IMR-90 (cell line): ENCODE data around the gene YIPF3. TPM values are rescaled to one million over a fixed set of nuclear protein-coding genes. Genes with fewer than 3 reads are reported as not detected.
A peak's percentile ranks its signal among the peaks of the same experiment; 100 is the strongest.

Source experiments
- ATAC-seq: fragments of 200-7000 bp; cut with Tn5 transposase; 2 replicates; pipeline ENCODE4 v1.9.1; 2020; ENCODE audit warnings: low read depth, mild to moderate bottlenecking, moderate library complexity
- BruUV-seq: library from RNA; stranded (reverse); fragments of 400-500 nt; replicated peaks from 2 replicates; lab custom pipeline; 2021; lab: Mats Ljungman, UMichigan
- CTCF ChIA-PET: fragments of 300-600 bp; formaldehyde crosslinking; extraction: SDS; loops from one replicate; lab custom pipeline; 2021; ENCODE audit warnings: antibody characterized with exemption; lab: Yijun Ruan, JAX
- POLR2A ChIA-PET: fragments of 300-600 bp; sonication (Branson Sonifier 250); formaldehyde crosslinking; loops from one replicate; lab custom pipeline; 2022; ENCODE audit warnings: antibody characterized with exemption; ENCODE audit not compliant: unreplicated experiment; lab: Charles Lee
- DNase-seq: peaks from one replicate; pipeline ENCODE4 v3.0.0; 2013
- H2AFZ ChIP-seq: replicated peaks from 2 replicates; pipeline ENCODE3; 2013; ENCODE audit warnings: low read length, mild to moderate bottlenecking; ENCODE audit not compliant: poor library complexity
- H2AK5ac ChIP-seq: 2 replicates; pipeline ENCODE4 v1.6.1; 2013; ENCODE audit warnings: low read depth, low read length, inconsistent platforms
- H2AK9ac ChIP-seq: replicated peaks from 2 replicates; pipeline ENCODE3; 2013; ENCODE audit warnings: mild to moderate bottlenecking, low read depth, low read length, moderate library complexity; ENCODE audit not compliant: poor library complexity
- H2BK120ac ChIP-seq: 2 replicates; pipeline ENCODE4 v1.6.1; 2013; ENCODE audit warnings: low read depth, low read length, inconsistent platforms
- H2BK15ac ChIP-seq: 3 replicates; pipeline ENCODE4 v1.6.1; 2013; ENCODE audit warnings: low read depth, low read length, inconsistent platforms
- H2BK20ac ChIP-seq: 2 replicates; pipeline ENCODE4 v1.6.1; 2013; ENCODE audit warnings: low read depth, mild to moderate bottlenecking, inconsistent platforms, low read length, moderate library complexity
- H2BK5ac ChIP-seq: 2 replicates; pipeline ENCODE4 v1.6.1; 2013; ENCODE audit warnings: mild to moderate bottlenecking, low read depth, low read length, inconsistent platforms; ENCODE audit not compliant: poor library complexity, severe bottlenecking
- H3K14ac ChIP-seq: replicated peaks from 2 replicates; pipeline ENCODE4 v1.6.1; 2013; ENCODE audit warnings: low read depth, low read length, inconsistent platforms
- H3K18ac ChIP-seq: 2 replicates; pipeline ENCODE4 v1.6.1; 2013; ENCODE audit warnings: low read depth, low read length, control low read depth
- H3K23ac ChIP-seq: 2 replicates; pipeline ENCODE4 v1.6.1; 2013; ENCODE audit warnings: low read depth, low read length, inconsistent platforms
- H3K27ac ChIP-seq: 2 replicates; pipeline ENCODE4 v1.5.1; 2013; ENCODE audit warnings: mild to moderate bottlenecking, control low read depth, low read length; ENCODE audit not compliant: insufficient read depth
- H3K27me3 ChIP-seq: 2 replicates; pipeline ENCODE4 v1.6.1; 2013; ENCODE audit warnings: low read length; ENCODE audit not compliant: control insufficient read depth, insufficient read depth
- H3K36me3 ChIP-seq: 2 replicates; pipeline ENCODE4 v1.6.1; 2013; ENCODE audit warnings: low read length, mixed read lengths; ENCODE audit not compliant: control insufficient read depth, insufficient read depth
- H3K4ac ChIP-seq: 2 replicates; pipeline ENCODE4 v1.6.1; 2013; ENCODE audit warnings: low read depth, low read length, inconsistent platforms
- H3K4me1 ChIP-seq: 2 replicates; pipeline ENCODE4 v1.6.1; 2013; ENCODE audit warnings: low read length, mixed read lengths; ENCODE audit not compliant: control insufficient read depth, insufficient read depth
- H3K4me2 ChIP-seq: 2 replicates; pipeline ENCODE4 v1.6.1; 2013; ENCODE audit warnings: low read depth, mild to moderate bottlenecking, control low read depth, low read length, moderate library complexity
- H3K4me3 ChIP-seq: 2 replicates; pipeline ENCODE4 v1.5.1; 2013; ENCODE audit warnings: low read depth, mild to moderate bottlenecking, control low read depth, low read length, moderate library complexity; ENCODE audit not compliant: insufficient read depth
- H3K56ac ChIP-seq: 2 replicates; pipeline ENCODE4 v1.6.1; 2013; ENCODE audit warnings: low read length, inconsistent platforms; ENCODE audit not compliant: insufficient read depth; ENCODE audit errors: extremely low read depth
- H3K79me1 ChIP-seq, 2 experiments: 2 replicates each; pipeline ENCODE4 v1.6.1; 2013; ENCODE audit warnings: low read length in 2 of 2, inconsistent platforms in 1 of 2, low read depth in 1 of 2
- H3K9ac ChIP-seq: 2 replicates; pipeline ENCODE4 v1.6.1; 2013; ENCODE audit warnings: low read depth, low read length, control low read depth
- H3K9me1 ChIP-seq: 2 replicates; pipeline ENCODE4 v1.6.1; 2013; ENCODE audit warnings: low read length, inconsistent platforms; ENCODE audit not compliant: insufficient read depth
- H3K9me3 ChIP-seq: 2 replicates; pipeline ENCODE4 v1.6.1; 2013; ENCODE audit warnings: low read length; ENCODE audit not compliant: control insufficient read depth, insufficient read depth
- H4K20me1 ChIP-seq: 2 replicates; pipeline ENCODE4 v1.6.1; 2013; ENCODE audit warnings: low read length, inconsistent platforms; ENCODE audit not compliant: insufficient read depth
- H4K5ac ChIP-seq: 2 replicates; pipeline ENCODE4 v1.6.1; 2013; ENCODE audit warnings: mild to moderate bottlenecking, low read depth, low read length, control low read depth
- H4K8ac ChIP-seq, 2 experiments: 2 replicates each; pipeline ENCODE4 v1.6.1; 2013; ENCODE audit warnings: low read depth in 2 of 2, low read length in 2 of 2, control low read depth in 1 of 2, inconsistent platforms in 1 of 2
- H4K91ac ChIP-seq: 2 replicates; pipeline ENCODE4 v1.6.1; 2013; ENCODE audit warnings: low read depth, low read length, inconsistent platforms; ENCODE audit not compliant: insufficient read depth
- CEBPB ChIP-seq: IDR thresholded peaks from 2 replicates; pipeline ENCODE4 v1.6.1; 2012; ENCODE audit warnings: low read depth, low read length, improper control_type of control experiment
- CHD1 ChIP-seq: IDR thresholded peaks from 2 replicates; pipeline ENCODE4 v1.6.1; 2012; ENCODE audit warnings: low read depth, low read length, improper control_type of control experiment
- FOS ChIP-seq: fragments of 150-350 bp; IDR thresholded peaks from 2 replicates; pipeline ENCODE4 v1.6.1; 2016; ENCODE audit warnings: low read depth, low read length
- MAFK ChIP-seq: IDR thresholded peaks from 2 replicates; pipeline ENCODE4 v1.6.1; 2012; ENCODE audit warnings: low read depth, low read length, improper control_type of control experiment
- MXI1 ChIP-seq: IDR thresholded peaks from 2 replicates; pipeline ENCODE4 v1.6.1; 2012; ENCODE audit warnings: low read depth, mild to moderate bottlenecking, low read length, moderate library complexity, borderline replicate concordance
- POLR2A ChIP-seq: IDR thresholded peaks from 2 replicates; pipeline ENCODE4 v1.6.1; 2012; ENCODE audit warnings: mild to moderate bottlenecking, low read depth, low read length
- RCOR1 ChIP-seq: IDR thresholded peaks from 2 replicates; pipeline ENCODE4 v1.6.1; 2012; ENCODE audit warnings: mild to moderate bottlenecking, low read length, improper control_type of control experiment; ENCODE audit not compliant: insufficient replicate concordance
- SMC3 ChIP-seq: fragments of 150-350 bp; IDR thresholded peaks from 2 replicates; pipeline ENCODE4 v1.6.1; 2016; ENCODE audit warnings: low read depth, mild to moderate bottlenecking, antibody characterized with exemption, low read length, moderate library complexity
- WGBS, 2 experiments: methylation state at CpG; one replicate each; pipeline versions ENCODE4 v1.1.5 to v1.1.7; 2013; ENCODE audit warnings: missing lambda C conversion rate in 2 of 2; ENCODE audit not compliant: insufficient read length in 1 of 2; ENCODE audit errors: extremely low coverage in 2 of 2; 5-methylcytosine and 5-hydroxymethylcytosine counted together
- dilution Hi-C: fragments of 300-500 bp; cut with HindIII; formaldehyde crosslinking; loops from one replicate; pipeline ENCODE4 v1.14.3; 2018; ENCODE audit warnings: low sequenced_read_pairs; ENCODE audit not compliant: unreplicated experiment
- in situ Hi-C: fragments of 300-500 bp; cut with MboI; formaldehyde crosslinking; loops from 3 replicates; pipeline ENCODE4 v1.14.3; 2019; ENCODE audit warnings: low sequenced_read_pairs, inconsistent platforms, mixed read lengths
- intact Hi-C: fragments of 100-400 bp; cut with micrococcal nuclease; formaldehyde crosslinking; loops from 2 replicates; pipeline ENCODE4 v1.10.0; 2022
- polyA plus RNA-seq, 3 experiments: library from polyadenylated mRNA; depleted of rRNA; stranded (reverse); fragments of >200 nt; gene quantifications; 2 replicates each; pipeline ENCODE4 v1.2.3, GENCODE V29; 2012; ENCODE audit warnings: low replicate concordance in 1 of 3
- total RNA-seq: library from RNA; depleted of rRNA; stranded (reverse); fragments of >200 nt; gene quantifications from 2 replicates; pipeline ENCODE4 v1.2.3, GENCODE V29; 2012
- TF ChIP-seq, protein P1 (sequence below): fragments of 150-350 bp; IDR thresholded peaks from 2 replicates; pipeline ENCODE4 v1.6.1; 2016; ENCODE audit warnings: low read depth, mild to moderate bottlenecking, low read length, moderate library complexity, borderline replicate concordance
- TF ChIP-seq, protein P2 (sequence below): fragments of 150-350 bp; IDR thresholded peaks from 2 replicates; pipeline ENCODE4 v1.6.1; 2017; ENCODE audit warnings: mild to moderate bottlenecking, antibody characterized with exemption, low read length, low read depth

YIPF3 gene
- total and polyA plus RNA-seq, 2 of the 4 experiments (the other 2 are of a cell fraction) = 114 to 193 TPM

DNA sequence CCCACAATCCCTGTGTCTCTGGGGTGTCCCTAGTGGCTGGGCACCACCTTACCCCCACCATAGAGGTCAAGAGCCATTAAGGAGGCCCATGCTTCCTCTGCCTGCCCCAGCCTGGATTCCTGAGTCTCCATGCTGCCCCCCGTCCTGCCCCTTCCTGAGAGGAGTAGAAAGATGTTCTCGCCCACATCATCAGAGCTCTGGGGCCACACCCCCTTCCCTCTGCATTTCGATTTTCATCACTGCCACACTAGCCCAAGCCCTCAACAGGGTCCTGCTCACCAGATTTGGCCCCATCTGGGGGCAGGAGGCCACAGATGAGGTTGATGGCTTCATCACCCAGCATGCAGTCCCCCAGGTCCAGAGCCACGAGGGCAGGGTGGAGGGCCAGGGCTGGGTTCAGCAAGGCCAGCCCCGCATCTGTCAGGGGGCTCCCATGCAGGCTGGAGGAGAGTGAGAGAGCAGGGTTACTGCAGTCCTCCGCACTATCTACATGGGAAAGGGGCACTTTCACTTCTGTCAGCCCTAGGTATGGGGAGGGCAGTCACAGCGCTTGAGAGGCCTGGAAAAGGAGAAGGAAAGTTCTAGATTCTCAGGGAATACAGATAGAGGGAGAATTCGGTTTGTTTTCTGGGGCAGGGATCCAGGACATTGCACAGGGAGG, 8.1 kb downstream of the YIPF3 start:
- POLR2A ChIA-PET = no interaction called here

More for the DNA sequence above, 8.1 kb downstream of the YIPF3 start:
- no peak overlapping the region for H3K14ac ChIP-seq
- H3K9ac ChIP-seq = no peak overlapping the region
- no peak overlapping the region for H2AFZ ChIP-seq
- peaks cover 4% of the 10 kb centered on the region for H3K4me1 ChIP-seq
- no peak overlapping the region for H2BK120ac ChIP-seq
- H3K4me3 ChIP-seq = no peak overlapping the region
- peaks cover 3% of the 10 kb centered on the region; the same call in 1 of the 2 replicates for H3K9me1 ChIP-seq
- H3K18ac ChIP-seq = no peak overlapping the region
- no peak overlapping the region for H3K4ac ChIP-seq
- no peak overlapping the region for H4K5ac ChIP-seq
- no peak overlapping the region for H2BK20ac ChIP-seq
- no peak overlapping the region for H2BK5ac ChIP-seq
- H3K36me3 ChIP-seq = peaks cover 44% of the 10 kb centered on the region
- WGBS, 2 experiments = 53% methylated on average over 2 of the region's 8 CpGs; no CpG with 5 or more reads in 1 of the 2 experiments
- in situ Hi-C loops (no loop called here), intact Hi-C loops (no loop called here), dilution Hi-C loops (no loop called here)
- no peak overlapping the region for H3K56ac ChIP-seq
- no peak overlapping the region for H2AK5ac ChIP-seq
- H4K20me1 ChIP-seq = peaks cover 10% of the 10 kb centered on the region; the same call in 1 of the 2 replicates
- H3K79me1 ChIP-seq = peaks cover 0 to 14% of the 10 kb centered on the region in 2 experiments; a peak in 1 of 4 replicates
- H2AK9ac ChIP-seq = peak overlapping the region; percentile 84
- TF ChIP-seq CEBPB (no peak), FOS (no peak), SMC3 (no peak), MXI1 (no peak), POLR2A (no peak), MAFK (no peak), RCOR1 (no peak), CHD1 (no peak)
- TF ChIP-seq, protein P1, sequence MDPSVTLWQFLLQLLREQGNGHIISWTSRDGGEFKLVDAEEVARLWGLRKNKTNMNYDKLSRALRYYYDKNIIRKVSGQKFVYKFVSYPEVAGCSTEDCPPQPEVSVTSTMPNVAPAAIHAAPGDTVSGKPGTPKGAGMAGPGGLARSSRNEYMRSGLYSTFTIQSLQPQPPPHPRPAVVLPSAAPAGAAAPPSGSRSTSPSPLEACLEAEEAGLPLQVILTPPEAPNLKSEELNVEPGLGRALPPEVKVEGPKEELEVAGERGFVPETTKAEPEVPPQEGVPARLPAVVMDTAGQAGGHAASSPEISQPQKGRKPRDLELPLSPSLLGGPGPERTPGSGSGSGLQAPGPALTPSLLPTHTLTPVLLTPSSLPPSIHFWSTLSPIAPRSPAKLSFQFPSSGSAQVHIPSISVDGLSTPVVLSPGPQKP = no peak
- TF ChIP-seq, protein P2, sequence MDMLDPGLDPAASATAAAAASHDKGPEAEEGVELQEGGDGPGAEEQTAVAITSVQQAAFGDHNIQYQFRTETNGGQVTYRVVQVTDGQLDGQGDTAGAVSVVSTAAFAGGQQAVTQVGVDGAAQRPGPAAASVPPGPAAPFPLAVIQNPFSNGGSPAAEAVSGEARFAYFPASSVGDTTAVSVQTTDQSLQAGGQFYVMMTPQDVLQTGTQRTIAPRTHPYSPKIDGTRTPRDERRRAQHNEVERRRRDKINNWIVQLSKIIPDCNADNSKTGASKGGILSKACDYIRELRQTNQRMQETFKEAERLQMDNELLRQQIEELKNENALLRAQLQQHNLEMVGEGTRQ = no peak
- DNase-seq = no peak
- H3K27ac ChIP-seq = no peak overlapping the region
- CTCF ChIA-PET = interaction anchor here (1.0 kb wide), 1 partner anchor 8 kb away, joined by 3 read pairs; the partner anchor contains the start of genes POLR1C and YIPF3
- no TSS peak for BruUV-seq
- no peak overlapping the region for H2BK15ac ChIP-seq
- H4K8ac ChIP-seq = no peak overlapping the region
- no peak overlapping the region for H3K23ac ChIP-seq
- H3K9me3 ChIP-seq = no peaks in the 10 kb centered on the region
- no peaks in the 10 kb centered on the region for H3K27me3 ChIP-seq
- ATAC-seq = no peak
- H4K91ac ChIP-seq = no peak overlapping the region
- H3K4me2 ChIP-seq = no peak overlapping the region
